Measurements from ENCODE around the gene VPS72. TPM values are rescaled to one million over a fixed set of nuclear protein-coding genes. Genes with fewer than 3 reads are reported as not detected.

Gene VPS72
- total RNA-seq, 2 experiments from 2014 or later = 59.8 to 61.7 TPM

DNA sequence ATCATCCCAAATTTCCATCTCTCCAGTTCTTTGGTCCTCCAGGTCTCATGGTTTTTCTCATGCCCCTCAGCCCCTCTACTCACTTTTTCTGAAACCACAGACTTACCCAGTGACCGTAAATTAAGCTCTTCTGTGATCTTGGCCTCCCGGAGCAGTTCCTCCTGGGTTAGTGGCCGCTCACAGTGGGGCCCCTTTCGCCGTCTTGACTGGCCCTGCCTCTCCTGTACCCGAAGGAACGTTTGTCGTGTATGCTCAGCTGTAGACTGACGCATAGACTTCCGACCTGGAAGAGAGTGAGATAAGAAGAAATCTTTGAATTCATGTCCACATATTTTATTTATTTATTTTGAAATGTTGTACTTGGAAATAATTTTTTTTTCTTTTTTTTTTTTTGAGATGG lies 5.8 kb downstream of the VPS72 start:
- Mint-ChIP-seq H3K4me3 (no peak overlapping the region), H3K4me1 (ENCODE audit: low read depth) (peaks cover 15% of the 10 kb centered on the region), H3K36me3 (ENCODE audit: low read depth) (peaks cover 45% of the 10 kb centered on the region), H3K27ac (no peak overlapping the region), H3K27me3 (ENCODE audit: low read depth) (no peaks in the 10 kb centered on the region), H3K9me3 (ENCODE audit: insufficient read depth) (no peaks in the 10 kb centered on the region)
- ChIA-PET CTCF (interaction anchor here (0.8 kb wide), 1 partner anchor 68 kb away, joined by 3 read pairs; no protein-coding TSS in a partner anchor), POLR2A (no interaction called here)
- no peak for DNase-seq
- ATAC-seq = no peak

DNA sequence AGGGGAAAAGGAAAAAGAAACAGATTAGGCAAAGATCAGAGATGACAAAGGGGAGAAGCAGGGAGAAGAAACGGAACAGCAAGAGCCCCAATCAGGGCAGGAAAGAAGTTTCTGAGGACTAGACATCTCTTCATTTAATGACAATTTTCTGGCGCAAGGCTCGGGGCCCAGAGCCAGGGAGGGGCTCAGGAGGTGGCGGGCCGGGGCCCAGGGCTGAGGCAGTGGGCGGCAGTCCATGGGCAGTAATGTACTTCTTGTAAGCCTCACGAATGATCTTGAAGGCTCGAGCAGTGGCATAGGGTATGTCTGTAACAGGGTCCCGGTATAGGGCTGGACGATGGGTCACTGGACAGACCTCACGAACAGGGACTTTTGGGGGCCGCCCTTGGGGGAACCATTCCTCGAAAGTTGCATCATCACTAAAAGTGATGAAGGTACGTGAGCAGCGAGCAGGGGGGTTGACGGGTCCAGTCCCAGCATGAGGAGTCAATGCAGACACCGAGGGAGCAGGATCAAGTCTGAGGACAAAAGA lies 13.4 kb downstream of the VPS72 start:
- no peaks in the 10 kb centered on the region for H3K27me3 Mint-ChIP-seq (ENCODE audit: low read depth)
- POLR2A ChIA-PET = interaction anchor here (1.3 kb wide), 1 partner anchor 13 kb away, joined by 4 read pairs; the partner anchor contains the start of gene VPS72
- DNase-seq (no peak), ATAC-seq (no peak)
- no peak overlapping the region for H3K4me3 Mint-ChIP-seq
- peaks cover 44% of the 10 kb centered on the region for H3K36me3 Mint-ChIP-seq (ENCODE audit: low read depth)
- H3K4me1 Mint-ChIP-seq (ENCODE audit: low read depth) = no peaks in the 10 kb centered on the region
- CTCF ChIA-PET = interaction anchor here (0.9 to 4.0 kb wide), 6 partner anchors 12 to 78 kb away, joined by 4 to 18 read pairs (median 4); partner anchors contain the start of genes PSMD4 and VPS72
- H3K9me3 Mint-ChIP-seq (ENCODE audit: insufficient read depth) = no peaks in the 10 kb centered on the region
- H3K27ac Mint-ChIP-seq = no peak overlapping the region

DNA sequence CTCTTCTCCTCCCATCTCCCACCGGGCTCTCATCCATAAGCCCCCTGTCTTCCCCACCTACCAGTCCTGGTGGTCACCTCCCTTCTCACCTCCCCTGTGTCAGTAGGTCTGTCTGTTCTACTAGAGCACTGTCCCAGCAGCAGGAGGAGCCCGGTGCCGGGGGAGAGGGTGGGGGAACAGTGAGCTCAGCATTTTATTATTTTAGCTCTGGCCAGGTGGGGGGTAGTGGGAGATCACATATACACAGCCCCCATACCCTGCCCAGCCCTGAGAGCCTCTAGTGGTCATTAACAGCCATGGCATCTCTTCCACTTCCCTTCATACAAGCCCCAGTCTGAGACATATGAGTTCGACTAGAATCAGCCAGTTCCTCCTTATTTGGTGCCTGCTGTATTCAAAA lies 14.1 kb downstream of the VPS72 start, which contains the start of gene TMOD4:
Gene TMOD4 (minus strand): TSS at position 119 of the 400 bp plus-strand sequence. CDS start 1,106 bp downstream, outside the sequence.
- no peak within 1 kb of the TSS for H3K4me3 Mint-ChIP-seq
- ChIA-PET POLR2A (interaction anchor here (0.6 to 1.3 kb wide), 2 partner anchors 14 to 99 kb away, joined by 3 to 4 read pairs; partner anchors contain the start of gene VPS72), CTCF (interaction anchor here (0.9 to 4.0 kb wide), 6 partner anchors 13 to 152 kb away, joined by 3 to 18 read pairs (median 4); partner anchors contain the start of genes PSMD4, TNFAIP8L2 and VPS72)
- no peak within 1 kb of the TSS for H3K27ac Mint-ChIP-seq
- no peaks in the 10 kb centered on the region for H3K4me1 Mint-ChIP-seq (ENCODE audit: low read depth)
- no peak for DNase-seq
- peak; percentile 78 for ATAC-seq
- no peaks in the 10 kb centered on the region for H3K27me3 Mint-ChIP-seq (ENCODE audit: low read depth)
- peaks cover 40% of the 10 kb centered on the region for H3K36me3 Mint-ChIP-seq (ENCODE audit: low read depth)
- no peaks in the 10 kb centered on the region for H3K9me3 Mint-ChIP-seq (ENCODE audit: insufficient read depth)

DNA sequence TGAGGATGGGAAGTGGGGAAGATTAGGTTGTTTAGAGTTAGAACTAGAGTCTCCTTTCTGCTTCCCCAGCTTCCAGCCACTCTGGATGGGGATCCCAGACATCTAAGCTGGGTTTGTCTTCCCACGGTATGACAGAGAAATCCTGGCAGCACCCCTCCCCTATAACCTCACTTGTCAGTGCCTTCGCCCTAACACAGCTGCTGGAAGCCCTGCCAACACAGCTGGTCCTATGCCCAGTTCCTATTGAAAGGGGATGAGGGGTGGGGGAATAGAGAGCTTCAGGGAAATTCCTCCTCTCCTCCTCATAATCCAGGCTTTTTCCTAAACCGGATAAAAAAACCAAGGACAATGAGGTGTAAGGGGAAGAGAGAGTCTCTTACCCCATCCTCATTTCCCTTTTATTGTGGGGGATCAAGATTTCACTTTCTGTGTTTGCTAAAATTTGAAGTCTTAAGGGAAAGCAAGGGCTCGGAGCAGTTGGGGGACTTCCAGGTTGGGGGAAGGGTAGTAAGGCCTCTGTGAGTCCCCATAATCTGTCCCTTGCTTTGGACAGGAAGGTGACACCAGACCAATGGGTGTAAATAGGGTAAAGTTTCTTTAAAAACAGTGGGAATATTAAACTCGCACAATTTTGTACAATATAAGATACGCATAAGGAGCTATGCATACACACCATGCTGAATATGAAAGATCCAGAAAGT lies 14.8 kb downstream of the VPS72 start:
- Mint-ChIP-seq H3K27me3 (ENCODE audit: low read depth) (no peaks in the 10 kb centered on the region), H3K9me3 (ENCODE audit: insufficient read depth) (no peaks in the 10 kb centered on the region), H3K27ac (no peak overlapping the region), H3K4me1 (ENCODE audit: low read depth) (no peaks in the 10 kb centered on the region), H3K4me3 (no peak overlapping the region), H3K36me3 (ENCODE audit: low read depth) (peaks cover 38% of the 10 kb centered on the region)
- DNase-seq (no peak), ATAC-seq (no peak)
- ChIA-PET CTCF (interaction anchor here (0.9 to 4.0 kb wide), 6 partner anchors 13 to 151 kb away, joined by 3 to 18 read pairs (median 4); partner anchors contain the start of genes PSMD4, TNFAIP8L2 and VPS72), POLR2A (interaction anchor here (0.6 to 1.3 kb wide), 4 partner anchors 15 to 175 kb away, joined by 3 to 4 read pairs (median 4); partner anchors contain the start of gene VPS72)

DNA sequence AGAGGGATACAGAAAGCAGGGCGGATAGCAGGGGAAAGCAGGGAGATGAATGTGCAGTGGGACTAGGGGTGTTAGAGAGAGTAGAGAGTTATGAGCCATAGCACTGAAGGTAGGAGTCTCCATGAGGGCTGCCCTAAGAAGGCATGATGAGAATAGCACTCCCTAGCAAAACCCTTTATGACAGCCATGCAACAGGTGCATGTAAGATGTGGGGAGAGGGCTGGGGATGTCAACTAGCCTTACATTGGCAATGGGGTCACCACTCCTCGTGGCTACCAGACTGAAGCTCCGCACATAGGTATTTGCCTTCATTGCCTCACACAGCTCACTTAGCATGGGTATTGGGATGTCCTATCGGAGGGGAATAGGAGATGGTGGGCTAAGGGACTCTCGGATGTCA lies 18.8 kb downstream of the VPS72 start:
- DNase-seq (no peak), ATAC-seq (no peak)
- no peaks in the 10 kb centered on the region for H3K27me3 Mint-ChIP-seq (ENCODE audit: low read depth)
- H3K4me1 Mint-ChIP-seq (ENCODE audit: low read depth) = peaks cover 13% of the 10 kb centered on the region
- H3K36me3 Mint-ChIP-seq (ENCODE audit: low read depth) = peaks cover 37% of the 10 kb centered on the region
- H3K4me3 Mint-ChIP-seq = no peak overlapping the region
- POLR2A ChIA-PET = interaction anchor here (0.9 to 2.8 kb wide), 2 partner anchors 14 to 18 kb away, joined by 4 to 13 read pairs; partner anchors contain the start of gene VPS72
- H3K9me3 Mint-ChIP-seq (ENCODE audit: insufficient read depth) = no peaks in the 10 kb centered on the region
- no peak overlapping the region for H3K27ac Mint-ChIP-seq
- CTCF ChIA-PET = interaction anchor here (0.7 to 1.6 kb wide), 3 partner anchors 17 to 72 kb away, joined by 3 to 6 read pairs (median 3); no protein-coding TSS in a partner anchor

DNA sequence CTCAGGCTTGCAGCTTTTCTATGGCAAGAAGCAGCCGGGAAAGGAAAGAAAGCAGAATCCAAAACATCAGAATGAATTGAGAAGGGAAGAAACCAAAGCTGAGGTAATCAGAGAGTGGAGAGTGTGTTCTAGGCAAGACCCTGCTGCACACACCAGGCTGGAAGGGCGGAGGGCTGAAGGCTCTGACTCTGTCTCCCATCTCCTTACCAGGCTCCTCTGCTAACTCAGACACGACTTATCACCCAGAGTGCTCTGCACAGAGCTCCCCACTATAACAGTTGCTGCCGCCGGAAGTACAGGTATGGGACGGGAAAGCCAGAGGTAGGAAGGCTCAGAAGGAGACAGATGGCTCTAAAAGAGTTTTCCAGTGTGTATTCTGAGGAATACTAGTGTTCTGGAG lies 22.9 kb downstream of the VPS72 start:
- POLR2A ChIA-PET = interaction anchor here (0.8 to 2.3 kb wide), 3 partner anchors 10 to 25 kb away, joined by 3 to 24 read pairs (median 7); partner anchors contain the start of genes TNFAIP8L2 and VPS72
- H3K27ac Mint-ChIP-seq = peak overlapping the region; percentile 94
- CTCF ChIA-PET = interaction anchor here (1.8 to 2.2 kb wide), 2 partner anchors 10 to 174 kb away, joined by 6 to 7 read pairs; partner anchors contain the start of gene TNFAIP8L2
- H3K9me3 Mint-ChIP-seq (ENCODE audit: insufficient read depth) = no peaks in the 10 kb centered on the region
- H3K4me1 Mint-ChIP-seq (ENCODE audit: low read depth) = peaks cover 31% of the 10 kb centered on the region
- peaks cover 43% of the 10 kb centered on the region for H3K36me3 Mint-ChIP-seq (ENCODE audit: low read depth)
- no peaks in the 10 kb centered on the region for H3K27me3 Mint-ChIP-seq (ENCODE audit: low read depth)
- H3K4me3 Mint-ChIP-seq = peak overlapping the region; percentile 92
- DNase-seq (no peak), ATAC-seq (no peak)

DNA sequence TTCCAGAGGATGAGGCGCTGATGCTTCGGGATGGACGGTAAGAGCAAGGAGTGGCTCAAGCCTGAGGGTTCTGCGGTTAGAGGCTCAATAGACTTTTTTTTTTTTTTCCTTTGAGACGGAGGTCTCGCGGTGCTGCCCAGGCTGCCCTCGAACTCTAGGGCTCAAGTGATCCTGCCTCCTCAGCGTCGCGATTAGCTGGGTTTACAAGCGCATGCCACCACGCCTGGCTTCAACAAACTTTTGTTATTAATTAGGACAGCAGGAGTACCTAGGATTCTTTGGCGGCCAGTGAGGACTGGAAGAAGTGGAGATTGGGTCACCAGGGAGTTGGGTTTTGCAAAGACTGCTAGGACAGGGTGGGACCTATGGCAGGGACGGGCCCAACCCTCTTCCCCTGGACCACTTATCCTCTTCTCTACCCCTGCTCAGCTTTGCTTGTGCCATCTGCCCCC lies 23.5 kb downstream of the VPS72 start:
- ChIA-PET POLR2A (interaction anchor here (0.5 to 2.3 kb wide), 7 partner anchors 10 to 115 kb away, joined by 3 to 24 read pairs (median 3); partner anchors contain the start of genes CDC42SE1, TNFAIP8L2 and VPS72), CTCF (interaction anchor here (1.0 to 2.2 kb wide), 3 partner anchors 10 to 174 kb away, joined by 4 to 7 read pairs (median 6); partner anchors contain the start of gene TNFAIP8L2)
- DNase-seq (no peak), ATAC-seq (peak; percentile 9)
- H3K4me1 Mint-ChIP-seq (ENCODE audit: low read depth) = peaks cover 37% of the 10 kb centered on the region
- H3K4me3 Mint-ChIP-seq = peak overlapping the region; percentile 92
- no peaks in the 10 kb centered on the region for H3K9me3 Mint-ChIP-seq (ENCODE audit: insufficient read depth)
- H3K27ac Mint-ChIP-seq = peak overlapping the region; percentile 94
- peaks cover 49% of the 10 kb centered on the region for H3K36me3 Mint-ChIP-seq (ENCODE audit: low read depth)
- no peaks in the 10 kb centered on the region for H3K27me3 Mint-ChIP-seq (ENCODE audit: low read depth)

DNA sequence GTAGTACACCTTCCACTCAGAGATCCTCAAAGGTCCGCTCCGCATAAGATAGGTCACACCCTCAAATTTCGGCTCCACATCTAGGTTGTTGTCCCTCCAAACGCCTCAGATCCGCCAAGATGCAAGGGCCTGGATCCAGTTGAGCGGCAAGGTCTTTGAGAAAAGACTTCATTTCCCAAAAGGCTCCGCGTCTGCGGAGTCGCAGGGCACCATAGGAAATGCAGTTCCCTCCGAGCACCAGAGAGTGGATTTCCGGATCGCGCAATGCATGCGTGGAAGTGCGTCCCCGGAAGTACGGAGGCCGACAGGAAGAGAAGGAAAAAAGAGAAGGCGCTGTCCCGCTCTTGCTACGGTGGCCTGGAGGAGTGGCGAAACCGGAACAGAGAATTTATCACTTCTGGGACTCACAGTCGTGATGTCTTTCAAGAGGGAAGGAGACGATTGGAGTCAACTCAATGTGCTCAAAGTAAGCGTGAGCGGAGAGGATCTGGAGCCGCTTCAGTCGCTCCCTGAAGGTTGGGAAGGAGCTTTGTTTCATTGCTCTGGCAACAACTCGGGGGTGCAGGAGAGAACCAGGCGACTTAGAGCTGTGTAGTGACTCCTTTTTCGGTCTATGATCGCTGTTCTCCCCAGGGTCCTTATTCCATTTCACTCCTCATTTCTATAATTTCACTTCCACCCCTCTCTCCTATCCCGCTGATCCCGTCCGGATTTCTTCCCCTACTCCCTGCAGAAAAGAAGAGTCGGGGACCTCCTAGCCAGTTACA lies 24.1 kb downstream of the VPS72 start, which contains the start of the genes LYSMD1 and SCNM1:
Gene LYSMD1 (minus strand): TSS at position 165 of the 767 bp plus-strand sequence. CDS start 644 bp downstream, outside the sequence.
Gene SCNM1 (plus strand): TSS at position 407 of the 767 bp plus-strand sequence. CDS start 9 bp downstream, at position 416.
- peak; percentile 98 for DNase-seq
- ChIA-PET CTCF (interaction anchor here (1.0 to 2.2 kb wide), 3 partner anchors 9 to 175 kb away, joined by 4 to 7 read pairs (median 6); partner anchors contain the start of gene TNFAIP8L2), POLR2A (interaction anchor here (0.5 to 2.3 kb wide), 6 partner anchors 9 to 116 kb away, joined by 3 to 24 read pairs (median 3); partner anchors contain the start of genes CDC42SE1, TNFAIP8L2 and VPS72)
- peak within 1 kb of the TSS; percentile 92 for H3K4me3 Mint-ChIP-seq
- peak within 1 kb of the TSS; percentile 94 for H3K27ac Mint-ChIP-seq
- H3K27me3 Mint-ChIP-seq (ENCODE audit: low read depth) = no peaks in the 10 kb centered on the region
- peaks cover 40% of the 10 kb centered on the region for H3K4me1 Mint-ChIP-seq (ENCODE audit: low read depth)
- peak; percentile 95 for ATAC-seq
- H3K9me3 Mint-ChIP-seq (ENCODE audit: insufficient read depth) = no peaks in the 10 kb centered on the region
- peaks cover 49% of the 10 kb centered on the region for H3K36me3 Mint-ChIP-seq (ENCODE audit: low read depth)

DNA sequence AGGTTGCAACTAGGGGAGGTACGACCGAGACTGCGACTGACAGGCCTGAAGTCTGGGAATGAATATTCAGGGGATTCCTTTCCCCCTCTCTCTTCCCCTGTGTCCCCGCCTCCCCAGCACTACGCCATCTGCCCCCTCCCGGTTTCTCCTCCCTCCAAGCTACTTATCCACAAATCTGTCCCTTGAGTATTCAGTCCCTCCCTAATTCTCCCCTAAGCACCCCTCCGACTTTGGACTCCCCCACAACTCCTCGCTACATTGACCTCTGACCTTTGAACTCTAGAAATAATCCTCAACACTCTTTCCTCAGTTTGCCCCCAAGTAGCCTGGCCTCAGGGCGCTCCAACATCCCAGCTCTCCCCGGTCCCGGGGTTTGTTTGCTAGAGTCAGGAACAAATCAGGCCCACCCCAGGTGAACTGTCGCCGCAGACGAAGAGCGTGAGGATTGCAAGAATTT lies 24.7 kb downstream of the VPS72 start:
- H3K27ac Mint-ChIP-seq = peak overlapping the region; percentile 94
- peak overlapping the region; percentile 92 for H3K4me3 Mint-ChIP-seq
- CTCF ChIA-PET = interaction anchor here (1.4 to 2.2 kb wide), 2 partner anchors 9 to 176 kb away, joined by 4 to 6 read pairs; partner anchors contain the start of gene TNFAIP8L2
- ATAC-seq (no peak), DNase-seq (peak; percentile 27)
- H3K27me3 Mint-ChIP-seq (ENCODE audit: low read depth) = no peaks in the 10 kb centered on the region
- POLR2A ChIA-PET = interaction anchor here (0.9 to 2.3 kb wide), 3 partner anchors 9 to 24 kb away, joined by 3 to 24 read pairs (median 4); partner anchors contain the start of genes TNFAIP8L2 and VPS72
- peaks cover 52% of the 10 kb centered on the region for H3K36me3 Mint-ChIP-seq (ENCODE audit: low read depth)
- peaks cover 43% of the 10 kb centered on the region for H3K4me1 Mint-ChIP-seq (ENCODE audit: low read depth)
- H3K9me3 Mint-ChIP-seq (ENCODE audit: insufficient read depth) = no peaks in the 10 kb centered on the region

DNA sequence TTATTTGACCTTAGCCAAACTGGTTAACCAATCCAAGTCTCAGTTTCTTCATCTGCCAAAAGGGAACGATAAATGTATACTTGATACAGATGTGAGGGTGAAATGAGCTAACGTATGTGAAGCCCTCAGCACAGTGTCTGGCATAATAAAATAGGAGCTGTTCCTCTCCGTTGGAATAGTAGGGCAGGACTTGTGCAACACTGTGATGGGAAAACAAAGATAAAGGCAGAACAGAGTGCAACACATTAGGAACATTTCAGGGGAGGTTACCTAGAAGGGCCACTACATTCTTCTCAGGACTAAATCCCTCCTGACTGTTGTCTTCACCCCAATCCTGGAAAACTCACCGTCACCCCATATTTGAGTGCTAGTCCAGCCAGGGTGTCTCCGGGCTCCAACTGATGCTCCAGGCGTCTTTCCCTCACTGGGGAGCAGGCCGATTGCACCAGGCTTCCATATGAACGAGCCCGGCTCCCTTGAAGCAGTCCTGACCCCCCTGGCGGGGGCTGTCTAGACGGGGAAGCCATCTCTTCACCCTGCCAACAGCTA lies 25.2 kb downstream of the VPS72 start:
- ChIA-PET CTCF (interaction anchor here (1.4 kb wide), 1 partner anchor 8 kb away, joined by 4 read pairs; the partner anchor contains the start of gene TNFAIP8L2), POLR2A (interaction anchor here (0.9 to 2.3 kb wide), 3 partner anchors 8 to 25 kb away, joined by 3 to 24 read pairs (median 4); partner anchors contain the start of genes TNFAIP8L2 and VPS72)
- peak overlapping the region; percentile 92 for H3K4me3 Mint-ChIP-seq
- H3K27me3 Mint-ChIP-seq (ENCODE audit: low read depth) = no peaks in the 10 kb centered on the region
- H3K27ac Mint-ChIP-seq = peak overlapping the region; percentile 94
- peaks cover 46% of the 10 kb centered on the region for H3K4me1 Mint-ChIP-seq (ENCODE audit: low read depth)
- DNase-seq (no peak), ATAC-seq (no peak)
- no peaks in the 10 kb centered on the region for H3K9me3 Mint-ChIP-seq (ENCODE audit: insufficient read depth)
- peaks cover 51% of the 10 kb centered on the region for H3K36me3 Mint-ChIP-seq (ENCODE audit: low read depth)
